Measurements from ENCODE around the gene FCHSD2. TPM values are rescaled to one million over a fixed set of nuclear protein-coding genes. Genes with fewer than 3 reads are reported as not detected.
A peak's percentile ranks its signal among the peaks of the same experiment; 100 is the strongest.

Gene FCHSD2
- polyA plus RNA-seq, 1 donor (not counting 4 experiments of a cell fraction or from before 2014, with no cell fraction given), result 14.2 TPM

GRCh38 chr11:73147771-73148681 is 5.9 kb upstream of the FCHSD2 start:
- no peak for FAIRE-seq
- Histone ChIP-seq H3K27ac (ENCODE audit: control insufficient read depth, insufficient read depth, low read length) (no peak overlapping the region), H3K9me1 (ENCODE audit: control insufficient read depth, extremely low read depth, insufficient read depth, low read length) (no peaks in the 10 kb centered on the region), H3K79me2 (ENCODE audit: control insufficient read depth, insufficient read depth, low read length) (no peaks in the 10 kb centered on the region), H3K4me3 (ENCODE audit: control insufficient read depth in 2 of 3, extremely low read depth in 1 of 3, insufficient read depth in 2 of 3, low read depth in 1 of 3, low read length in 3 of 3) (no peak overlapping the region), H3K4me2 (ENCODE audit: control insufficient read depth, extremely low read depth, insufficient read depth, low read depth, low read length) (no peak overlapping the region), H3K9ac (ENCODE audit: control insufficient read depth, extremely low read depth, insufficient read depth, low read length) (no peak overlapping the region), H3K9me3 (ENCODE audit: control insufficient read depth, low read depth, low read length) (no peaks in the 10 kb centered on the region), H3K36me3 (ENCODE audit: control insufficient read depth in 2 of 2, extremely low read depth in 1 of 2, insufficient read depth in 2 of 2, low read length in 2 of 2) (no peaks in the 10 kb centered on the region), H3K4me1 (ENCODE audit: control insufficient read depth, extremely low read depth, insufficient read depth, low read length) (peaks cover 8% of the 10 kb centered on the region), H3K27me3 (ENCODE audit: control insufficient read depth, extremely low read depth, insufficient read depth, low read length) (no peaks in the 10 kb centered on the region), H2AFZ (ENCODE audit: control insufficient read depth, low read length) (peak overlapping the region; percentile 59), H4K20me1 (ENCODE audit: control insufficient read depth, extremely low read depth, insufficient read depth, low read length) (no peaks in the 10 kb centered on the region)
- dilution Hi-C loops (cut with MboI; ENCODE audit: extremely low pct_ligation_motif_present, low sequenced_read_pairs), result no loop called here
- no peak for DNase-seq (ENCODE audit: low read depth, low spot score)
- no peak for TF ChIP-seq EZH2 (IDR thresholded peaks at IDR 0.05; ENCODE audit: low read length)

GRCh38 chr11:73145986-73146575 is 4.0 kb upstream of the FCHSD2 start:
- no peak for DNase-seq (ENCODE audit: low read depth, low spot score)
- H3K27ac ChIP-seq (ENCODE audit: control insufficient read depth, insufficient read depth, low read length), result no peak overlapping the region

More at GRCh38 chr11:73145986-73146575, 4.0 kb upstream of the FCHSD2 start:
- H3K9me1 ChIP-seq (ENCODE audit: control insufficient read depth, extremely low read depth, insufficient read depth, low read length), result no peaks in the 10 kb centered on the region
- dilution Hi-C loops (cut with MboI; ENCODE audit: extremely low pct_ligation_motif_present, low sequenced_read_pairs), result no loop called here
- no peak overlapping the region for H3K4me2 ChIP-seq (ENCODE audit: control insufficient read depth, extremely low read depth, insufficient read depth, low read depth, low read length)
- no peak overlapping the region for H3K9ac ChIP-seq (ENCODE audit: control insufficient read depth, extremely low read depth, insufficient read depth, low read length)
- no peak for TF ChIP-seq EZH2 (IDR thresholded peaks at IDR 0.05; ENCODE audit: low read length)
- no peak for TF ChIP-seq CTCF (optimal IDR thresholded peaks at IDR 0.05 in 1 of 3, IDR thresholded peaks at IDR 0.05 in 1 of 3, conservative IDR thresholded peaks at IDR 0.05 in 1 of 3; ENCODE audit: extremely low read depth in 1 of 3, insufficient read depth in 2 of 3, low read length in 3 of 3)
- no peak for FAIRE-seq
- no peak overlapping the region for H3K4me3 ChIP-seq (ENCODE audit: control insufficient read depth in 2 of 3, extremely low read depth in 1 of 3, insufficient read depth in 2 of 3, low read depth in 1 of 3, low read length in 3 of 3)
- H2AFZ ChIP-seq (ENCODE audit: control insufficient read depth, low read length), result no peak overlapping the region
- H3K36me3 ChIP-seq (ENCODE audit: control insufficient read depth in 2 of 2, extremely low read depth in 1 of 2, insufficient read depth in 2 of 2, low read length in 2 of 2), result no peaks in the 10 kb centered on the region
- H3K4me1 ChIP-seq (ENCODE audit: control insufficient read depth, extremely low read depth, insufficient read depth, low read length), result peaks cover 10% of the 10 kb centered on the region
- peaks cover 6% of the 10 kb centered on the region for H3K79me2 ChIP-seq (ENCODE audit: control insufficient read depth, insufficient read depth, low read length)
- H3K27me3 ChIP-seq (ENCODE audit: control insufficient read depth, extremely low read depth, insufficient read depth, low read length), result no peaks in the 10 kb centered on the region
- H4K20me1 ChIP-seq (ENCODE audit: control insufficient read depth, extremely low read depth, insufficient read depth, low read length), result no peaks in the 10 kb centered on the region
- no peaks in the 10 kb centered on the region for H3K9me3 ChIP-seq (ENCODE audit: control insufficient read depth, low read depth, low read length)
